ENCODE results near the gene HOXA6. TPM values are rescaled to one million over a fixed set of nuclear protein-coding genes. Genes with fewer than 3 reads are reported as not detected.

Gene HOXA6
- total and polyA plus RNA-seq, 9 of the 15 experiments (the other 6 are each of a cell fraction or from before 2014, with no cell fraction given): not detected

DNA sequence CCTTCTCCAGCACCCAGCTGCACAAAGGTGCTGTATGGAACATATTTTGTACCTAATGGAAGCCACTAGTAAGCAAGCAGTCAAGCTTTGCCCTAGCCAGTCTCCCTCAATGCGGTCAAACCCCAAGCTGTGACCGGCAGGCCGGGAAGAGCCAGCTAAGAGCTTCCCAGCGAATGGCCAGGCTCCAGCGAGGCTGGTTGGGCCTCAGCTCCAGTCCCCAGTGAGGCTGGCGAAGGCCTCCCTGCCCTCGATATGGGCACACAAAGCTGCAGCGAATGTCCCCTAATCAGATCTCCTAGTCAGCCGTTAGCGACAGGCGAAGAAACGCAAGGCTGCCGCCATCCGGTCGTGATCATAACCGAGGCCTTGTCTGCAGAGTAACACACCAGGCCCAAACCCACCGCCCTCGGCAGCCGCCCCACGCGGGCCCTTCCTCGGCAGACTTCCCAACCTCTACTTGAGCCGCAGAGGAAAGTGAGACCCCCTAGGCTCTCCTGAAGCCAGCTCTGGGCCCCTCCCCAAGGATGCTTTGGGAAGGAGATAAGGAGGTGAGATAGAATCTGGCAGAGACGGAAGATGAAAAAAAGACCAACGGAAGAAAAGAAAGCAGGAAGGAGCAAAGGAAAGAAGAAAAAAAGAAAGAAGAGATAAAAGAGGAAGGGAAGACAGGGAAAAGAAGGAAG, 20.8 kb upstream of the HOXA6 start:
- H3K4me1 ChIP-seq (replicated peaks in 1 of 2; ENCODE audit: control insufficient read depth in 2 of 2, insufficient read depth in 2 of 2, low read length in 2 of 2): peaks cover 0 to 13% of the 10 kb centered on the region in 2 experiments; a peak in 2 of 5 replicates

More for the DNA sequence above, 20.8 kb upstream of the HOXA6 start:
- TF ChIP-seq, protein P1, sequence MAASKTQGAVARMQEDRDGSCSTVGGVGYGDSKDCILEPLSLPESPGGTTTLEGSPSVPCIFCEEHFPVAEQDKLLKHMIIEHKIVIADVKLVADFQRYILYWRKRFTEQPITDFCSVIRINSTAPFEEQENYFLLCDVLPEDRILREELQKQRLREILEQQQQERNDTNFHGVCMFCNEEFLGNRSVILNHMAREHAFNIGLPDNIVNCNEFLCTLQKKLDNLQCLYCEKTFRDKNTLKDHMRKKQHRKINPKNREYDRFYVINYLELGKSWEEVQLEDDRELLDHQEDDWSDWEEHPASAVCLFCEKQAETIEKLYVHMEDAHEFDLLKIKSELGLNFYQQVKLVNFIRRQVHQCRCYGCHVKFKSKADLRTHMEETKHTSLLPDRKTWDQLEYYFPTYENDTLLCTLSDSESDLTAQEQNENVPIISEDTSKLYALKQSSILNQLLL (CRISPR knock-in tag; IDR thresholded peaks at IDR 0.05; ENCODE audit: borderline replicate concordance): no peak
- no peak for TF ChIP-seq POLR2B (IDR thresholded peaks at IDR 0.05; ENCODE audit: low read depth, partially characterized antibody)
- TF ChIP-seq XRCC5 (IDR thresholded peaks at IDR 0.05; ENCODE audit: low read depth, low read length): no peak
- TF ChIP-seq ZNF165 (CRISPR knock-in tag; IDR thresholded peaks at IDR 0.05; ENCODE audit: borderline replicate concordance): no peak
- no peak for TF ChIP-seq ATF4 (CRISPR knock-in tag; IDR thresholded peaks at IDR 0.05)
- TF ChIP-seq SIX5 (IDR thresholded peaks at IDR 0.05; ENCODE audit: borderline replicate concordance in 1 of 2, insufficient read depth in 1 of 2, low read depth in 1 of 2, low read length in 2 of 2): no peak
- TF ChIP-seq, protein P2, sequence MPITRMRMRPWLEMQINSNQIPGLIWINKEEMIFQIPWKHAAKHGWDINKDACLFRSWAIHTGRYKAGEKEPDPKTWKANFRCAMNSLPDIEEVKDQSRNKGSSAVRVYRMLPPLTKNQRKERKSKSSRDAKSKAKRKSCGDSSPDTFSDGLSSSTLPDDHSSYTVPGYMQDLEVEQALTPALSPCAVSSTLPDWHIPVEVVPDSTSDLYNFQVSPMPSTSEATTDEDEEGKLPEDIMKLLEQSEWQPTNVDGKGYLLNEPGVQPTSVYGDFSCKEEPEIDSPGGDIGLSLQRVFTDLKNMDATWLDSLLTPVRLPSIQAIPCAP (CRISPR knock-in tag; IDR thresholded peaks at IDR 0.05; ENCODE audit: borderline replicate concordance): no peak
- TF ChIP-seq, protein P3, sequence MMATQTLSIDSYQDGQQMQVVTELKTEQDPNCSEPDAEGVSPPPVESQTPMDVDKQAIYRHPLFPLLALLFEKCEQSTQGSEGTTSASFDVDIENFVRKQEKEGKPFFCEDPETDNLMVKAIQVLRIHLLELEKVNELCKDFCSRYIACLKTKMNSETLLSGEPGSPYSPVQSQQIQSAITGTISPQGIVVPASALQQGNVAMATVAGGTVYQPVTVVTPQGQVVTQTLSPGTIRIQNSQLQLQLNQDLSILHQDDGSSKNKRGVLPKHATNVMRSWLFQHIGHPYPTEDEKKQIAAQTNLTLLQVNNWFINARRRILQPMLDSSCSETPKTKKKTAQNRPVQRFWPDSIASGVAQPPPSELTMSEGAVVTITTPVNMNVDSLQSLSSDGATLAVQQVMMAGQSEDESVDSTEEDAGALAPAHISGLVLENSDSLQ (IDR thresholded peaks at IDR 0.05): no peak
- TF ChIP-seq NCOA6 (IDR thresholded peaks at IDR 0.05): no peak
- no peak for DNase-seq (ENCODE audit: extremely low read depth in 1 of 4, low spot score in 3 of 4)
- no peak for FAIRE-seq
- Histone ChIP-seq H3K4me2 (ENCODE audit: insufficient read depth, low read length) (no peak overlapping the region), H2AFZ (ENCODE audit: low read depth, low read length) (no peak overlapping the region), H3K4me3 (no peak overlapping the region), H3K9me1 (ENCODE audit: control insufficient read depth, insufficient read depth, low read length) (no peaks in the 10 kb centered on the region), H3K9me3 (replicated peaks; ENCODE audit: control insufficient read depth, insufficient read depth, low read depth, low read length) (no peaks in the 10 kb centered on the region), H3K27me3 (ENCODE audit: control insufficient read depth in 2 of 2, insufficient read depth in 2 of 2, low read length in 2 of 2) (peaks cover 33 to 79% of the 10 kb centered on the region in 2 experiments), H3K79me2 (ENCODE audit: control insufficient read depth, insufficient read depth, low read length) (no peaks in the 10 kb centered on the region), H3K9ac (ENCODE audit: insufficient read depth in 1 of 2, low read depth in 2 of 2, low read length in 2 of 2) (no peak overlapping the region), H4K20me1 (replicated peaks; ENCODE audit: control insufficient read depth, insufficient read depth, low read length) (no peaks in the 10 kb centered on the region), H3K36me3 (ENCODE audit: control insufficient read depth, insufficient read depth, low read length) (no peaks in the 10 kb centered on the region), H3K27ac (ENCODE audit: extremely low read depth, low read depth, low read length) (no peak overlapping the region)
- in situ Hi-C loops (cut with MboI): loop anchor here (5.0 to 25.0 kb wide), 4 partner anchors 656 to 1281 kb away; no protein-coding TSS in a partner anchor
- intact Hi-C loops (cut with micrococcal nuclease): no loop called here
- no TSS peak for BruUV-seq (replicated peaks)
- CTCF ChIA-PET (ENCODE audit: low intra/inter-chr PET ratio): no interaction called here
- POLR2A ChIA-PET: no interaction called here
- ATAC-seq: no peak
- WGBS (ENCODE audit: insufficient coverage, low coverage, missing lambda C conversion rate): 9% methylated on average over 20 of the region's 25 CpGs
